ENCODE results near the gene APBA1.
"Not testable (repeated sequence)": the region's sequence is repeated elsewhere in the genome, so short reads cannot be mapped to it uniquely, and the experiment has no call there.

The APBA1 gene

DNA sequence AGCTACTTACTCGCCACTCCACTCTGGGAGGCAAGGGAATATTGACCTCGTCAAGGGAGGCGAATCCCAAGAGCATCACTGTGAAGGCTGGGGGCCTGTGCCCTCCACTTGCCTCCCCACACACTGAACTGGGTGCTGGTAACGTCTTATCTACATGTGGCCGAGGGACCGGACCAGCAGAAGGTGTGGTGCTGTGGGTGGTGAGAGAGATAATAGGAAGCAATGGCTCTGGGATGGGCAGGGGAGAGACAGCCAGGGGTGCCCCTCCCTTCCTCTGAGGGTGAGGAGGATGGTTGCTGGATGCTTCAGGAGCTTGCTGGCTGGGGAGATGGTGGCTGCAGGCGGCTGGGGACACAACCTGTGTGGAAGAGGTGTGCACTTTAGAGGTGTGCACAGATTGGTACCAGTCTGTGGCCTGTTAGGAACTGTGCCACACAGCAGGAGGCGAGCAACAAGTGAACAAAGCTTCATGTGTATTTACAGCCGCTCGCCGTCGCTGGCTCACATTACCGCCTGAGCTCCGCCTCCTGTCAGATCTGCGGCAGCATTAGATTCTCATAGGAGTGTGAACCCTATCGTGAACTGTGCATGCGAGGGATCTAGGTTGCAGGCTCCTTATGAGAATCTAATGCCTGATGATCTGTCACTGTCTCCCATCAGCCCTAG is 246.9 kb downstream of the APBA1 start:
- no peak overlapping the region for H3K9ac ChIP-seq (ENCODE audit: low read depth, low read length)
- H3K27me3 ChIP-seq (ENCODE audit: insufficient read depth, low read length): no peaks in the 10 kb centered on the region
- no peaks in the 10 kb centered on the region for H3K36me3 ChIP-seq (ENCODE audit: insufficient read depth, low read length)
- no peak overlapping the region for H3K4me3 ChIP-seq (ENCODE audit: low read length)
- H3K27ac ChIP-seq (ENCODE audit: low read depth, low read length): no peak overlapping the region
- H3K4me1 ChIP-seq (ENCODE audit: insufficient read depth, low read length): no peaks in the 10 kb centered on the region
- 93% methylated on average over 17 of the region's 17 CpGs for WGBS
- no peaks in the 10 kb centered on the region for H3K9me3 ChIP-seq (ENCODE audit: insufficient read depth, low read depth, low read length)

DNA sequence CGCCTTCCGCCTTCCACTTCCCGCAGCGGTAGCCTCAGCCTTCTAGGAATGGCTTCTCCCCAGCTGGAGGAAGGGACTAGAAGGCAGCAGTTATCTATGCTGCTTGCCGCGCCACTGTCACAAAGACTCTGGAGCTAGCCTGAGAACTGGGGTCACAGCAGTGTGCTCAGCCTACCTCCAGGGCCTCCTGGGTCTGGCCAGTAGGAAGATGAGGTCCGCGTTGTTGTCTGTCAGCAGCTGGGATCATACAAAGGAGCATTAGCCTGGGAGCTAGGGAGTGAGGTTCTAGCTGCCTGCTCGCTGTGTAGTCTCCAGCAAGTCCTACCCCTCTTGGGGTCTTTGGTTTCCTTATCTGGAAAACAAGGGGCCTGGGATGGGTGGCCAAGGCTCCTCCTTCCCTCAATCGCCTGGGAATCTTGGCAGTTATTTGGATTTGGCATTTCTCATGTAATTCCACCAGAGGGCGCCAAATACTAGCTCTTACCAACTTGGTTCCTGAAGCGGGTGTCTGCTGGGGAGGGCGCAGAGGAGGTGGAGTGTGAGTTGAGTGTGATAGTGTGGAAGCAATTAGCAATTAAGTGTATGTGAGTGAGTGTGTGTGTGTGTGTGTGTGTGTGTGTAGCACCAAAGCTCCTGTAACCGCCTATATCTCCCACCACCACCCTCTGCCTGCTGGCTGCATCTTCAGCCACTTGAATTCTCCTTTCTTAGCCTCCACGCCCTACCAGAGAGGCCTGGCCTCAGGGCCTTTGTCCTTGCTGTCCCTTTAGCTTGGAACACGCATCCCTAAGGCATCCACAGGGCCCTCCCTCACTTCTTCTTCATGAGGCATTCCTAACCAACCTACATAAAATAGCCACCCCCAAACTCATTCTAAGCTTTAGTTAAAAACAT is 250.0 kb downstream of the APBA1 start:
- 63% methylated on average over 16 of the region's 16 CpGs for WGBS
- H3K9ac ChIP-seq (ENCODE audit: low read depth, low read length): no peak overlapping the region

DNA sequence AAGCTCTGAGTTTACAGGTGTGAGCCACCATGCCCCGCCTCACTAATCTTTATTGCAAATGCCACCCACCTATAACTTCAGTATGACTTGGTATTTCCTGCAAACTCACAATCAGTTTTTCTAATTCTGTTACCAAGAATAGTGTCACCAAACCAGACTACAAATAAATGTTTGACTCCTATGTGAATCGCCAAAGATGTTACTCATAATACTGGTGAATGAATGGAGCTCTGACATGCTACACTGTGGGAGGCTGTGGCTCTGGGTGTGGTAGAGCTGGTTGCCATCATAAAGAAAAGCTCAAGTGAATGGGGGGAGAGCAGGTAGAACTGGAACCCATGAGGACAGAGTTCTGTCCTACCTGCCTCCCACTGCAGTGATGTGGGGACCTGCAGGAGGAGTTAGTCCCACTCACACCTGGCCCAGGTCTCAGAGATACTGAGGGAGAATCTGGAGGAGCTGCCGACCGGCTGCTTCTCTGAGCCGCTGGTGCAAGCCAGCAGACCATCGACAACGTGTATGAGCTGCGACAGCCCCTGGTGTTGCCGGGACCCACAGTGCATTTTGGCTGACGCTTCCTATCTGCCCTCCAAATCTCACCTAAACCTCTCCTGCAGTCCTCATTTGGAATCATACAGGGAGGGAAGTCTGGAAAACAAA is 251.4 kb downstream of the APBA1 start:
- Histone ChIP-seq H3K36me3 (ENCODE audit: insufficient read depth, low read length) (no peaks in the 10 kb centered on the region), H3K4me1 (ENCODE audit: insufficient read depth, low read length) (no peaks in the 10 kb centered on the region), H3K4me3 (ENCODE audit: low read length) (no peak overlapping the region), H3K27ac (ENCODE audit: low read depth, low read length) (no peak overlapping the region), H3K9me3 (ENCODE audit: insufficient read depth, low read depth, low read length) (no peaks in the 10 kb centered on the region; the same call in 1 of the 2 replicates), H3K9ac (ENCODE audit: low read depth, low read length) (no peak overlapping the region), H3K27me3 (ENCODE audit: insufficient read depth, low read length) (no peaks in the 10 kb centered on the region)
- WGBS: 93% methylated on average over 10 of the region's 10 CpGs

More for the DNA sequence above, 250.0 kb downstream of the APBA1 start:
- no peaks in the 10 kb centered on the region for H3K36me3 ChIP-seq (ENCODE audit: insufficient read depth, low read length)
- H3K4me3 ChIP-seq (ENCODE audit: low read length): no peak overlapping the region
- no peaks in the 10 kb centered on the region; the same call in 1 of the 2 replicates for H3K9me3 ChIP-seq (ENCODE audit: insufficient read depth, low read depth, low read length)
- H3K27me3 ChIP-seq (ENCODE audit: insufficient read depth, low read length): no peaks in the 10 kb centered on the region
- no peak overlapping the region for H3K27ac ChIP-seq (ENCODE audit: low read depth, low read length)
- no peaks in the 10 kb centered on the region for H3K4me1 ChIP-seq (ENCODE audit: insufficient read depth, low read length)

DNA sequence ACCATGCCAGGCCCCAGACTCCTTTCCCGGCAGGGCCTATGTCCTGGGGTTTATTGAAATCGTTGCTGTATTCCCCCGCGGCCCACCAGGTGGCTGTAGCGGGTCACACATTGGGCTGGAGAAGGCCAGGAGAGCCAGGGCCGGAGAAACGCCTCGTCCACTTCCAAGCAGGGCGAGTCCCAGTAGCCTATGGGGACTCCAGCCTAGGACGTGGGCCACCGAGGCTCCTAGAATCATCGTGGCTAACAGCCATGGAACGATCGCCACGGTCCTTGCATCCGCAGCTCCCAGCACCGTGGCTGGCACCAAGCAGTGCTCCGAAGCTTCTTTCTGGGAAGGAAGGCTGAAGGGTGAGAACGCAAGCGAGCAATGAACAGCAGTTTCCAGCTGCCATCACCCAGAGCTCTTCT is 259.4 kb downstream of the APBA1 start:
- no peak overlapping the region for H3K9ac ChIP-seq (ENCODE audit: low read depth, low read length)
- no peak overlapping the region for H3K27ac ChIP-seq (ENCODE audit: low read depth, low read length)
- H3K27me3 ChIP-seq (ENCODE audit: insufficient read depth, low read length): no peaks in the 10 kb centered on the region
- H3K4me3 ChIP-seq (ENCODE audit: low read length): no peak overlapping the region
- peaks cover 11% of the 10 kb centered on the region; the same call in 1 of the 2 replicates for H3K4me1 ChIP-seq (ENCODE audit: insufficient read depth, low read length)
- 38% methylated on average over 20 of the region's 20 CpGs for WGBS
- H3K36me3 ChIP-seq (ENCODE audit: insufficient read depth, low read length): no peaks in the 10 kb centered on the region
- H3K9me3 ChIP-seq (ENCODE audit: insufficient read depth, low read depth, low read length): no peaks in the 10 kb centered on the region

DNA sequence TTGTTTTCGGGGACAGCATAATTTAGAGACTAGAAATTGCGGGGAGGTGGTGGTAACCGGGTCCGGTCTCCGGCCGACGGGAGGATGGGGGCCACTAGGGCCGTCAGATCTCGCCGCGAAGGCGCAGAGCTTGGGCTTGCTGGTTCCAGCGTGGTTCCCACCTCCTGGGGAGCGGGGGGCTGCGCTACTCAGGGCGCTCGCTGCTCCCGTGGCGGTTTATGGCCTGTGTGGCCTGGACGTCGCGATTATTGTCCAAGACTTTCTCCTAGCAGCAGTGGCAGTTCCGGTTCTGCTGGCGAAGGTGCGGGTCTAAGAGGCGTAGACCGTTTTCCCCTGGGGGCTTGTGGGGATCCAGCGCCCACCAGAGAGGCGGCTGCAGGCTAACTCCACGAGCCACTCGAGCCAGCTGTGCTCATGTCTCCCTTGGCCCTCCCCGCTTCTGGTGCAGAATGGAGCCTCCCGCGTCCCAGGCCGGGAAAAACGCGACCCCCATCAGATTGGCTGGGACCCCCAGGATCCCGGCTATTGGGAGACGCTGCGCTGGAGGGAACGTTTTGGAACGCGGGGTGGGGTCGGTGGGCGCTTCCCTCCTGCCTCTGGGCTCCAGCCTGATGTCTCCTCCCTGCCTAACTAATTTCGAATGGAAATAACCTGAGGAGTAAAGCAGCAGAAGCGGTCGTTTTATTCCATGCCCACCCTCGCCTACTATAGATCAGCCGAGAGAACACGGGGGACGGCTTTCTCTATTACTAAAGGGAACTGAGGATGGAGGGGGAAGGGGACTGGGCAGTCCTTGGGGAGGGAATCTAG is 260.0 kb downstream of the APBA1 start:
- Histone ChIP-seq H3K4me3 (ENCODE audit: low read length) (no peak overlapping the region), H3K36me3 (ENCODE audit: insufficient read depth, low read length) (no peaks in the 10 kb centered on the region), H3K27me3 (ENCODE audit: insufficient read depth, low read length) (no peaks in the 10 kb centered on the region), H3K9ac (ENCODE audit: low read depth, low read length) (no peak overlapping the region), H3K27ac (ENCODE audit: low read depth, low read length) (no peak overlapping the region), H3K4me1 (ENCODE audit: insufficient read depth, low read length) (peaks cover 11% of the 10 kb centered on the region; the same call in 1 of the 2 replicates), H3K9me3 (ENCODE audit: insufficient read depth, low read depth, low read length) (no peaks in the 10 kb centered on the region)
- WGBS: 83% methylated on average over 52 of the region's 52 CpGs

DNA sequence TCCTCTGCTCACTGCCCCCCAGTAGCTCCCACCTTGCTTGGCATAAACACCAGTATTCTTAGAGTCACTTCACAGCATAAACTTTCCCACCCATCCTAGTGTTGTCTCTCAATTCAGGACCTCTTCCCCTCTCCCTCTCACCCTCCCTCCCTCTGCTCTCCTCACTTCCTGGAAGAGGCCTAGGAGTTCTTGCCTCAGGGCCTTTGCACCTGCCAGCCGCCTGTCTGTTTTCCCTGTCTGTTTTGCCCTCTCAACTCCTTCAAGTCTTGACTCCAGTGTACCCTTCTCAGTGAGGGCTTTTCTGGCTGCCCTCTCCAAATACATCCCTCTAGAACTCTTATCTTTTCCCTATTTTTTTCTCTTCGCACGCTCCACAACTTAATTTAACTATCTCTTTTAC is 260.9 kb downstream of the APBA1 start:
- peaks cover 11% of the 10 kb centered on the region; the same call in 1 of the 2 replicates for H3K4me1 ChIP-seq (ENCODE audit: insufficient read depth, low read length)
- WGBS: 96% methylated on average over 3 of the region's 3 CpGs
- no peak overlapping the region for H3K9ac ChIP-seq (ENCODE audit: low read depth, low read length)
- no peak overlapping the region for H3K4me3 ChIP-seq (ENCODE audit: low read length)
- no peaks in the 10 kb centered on the region for H3K36me3 ChIP-seq (ENCODE audit: insufficient read depth, low read length)
- H3K27ac ChIP-seq (ENCODE audit: low read depth, low read length): no peak overlapping the region
- H3K27me3 ChIP-seq (ENCODE audit: insufficient read depth, low read length): no peaks in the 10 kb centered on the region
- H3K9me3 ChIP-seq (ENCODE audit: insufficient read depth, low read depth, low read length): no peaks in the 10 kb centered on the region

DNA sequence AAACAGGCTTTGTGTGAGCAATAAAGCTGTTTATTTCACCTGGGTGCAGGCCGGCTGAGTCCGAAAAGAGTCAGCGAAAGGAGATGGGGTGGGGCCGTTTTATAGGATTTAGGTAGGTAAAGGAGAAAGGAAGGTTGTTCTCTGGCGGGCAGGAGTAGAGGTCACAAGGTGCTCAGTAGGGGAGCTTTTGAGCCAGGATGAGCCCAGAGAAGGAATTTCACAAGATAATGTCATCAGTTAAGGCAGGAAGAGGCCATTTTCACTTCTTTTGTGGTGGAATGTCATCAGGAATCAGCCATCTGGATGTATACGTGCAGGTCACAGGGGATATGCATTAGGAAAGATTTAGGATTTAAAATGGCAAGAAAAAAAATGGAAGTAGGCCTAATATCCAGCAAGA is 262.2 kb downstream of the APBA1 start:
- Histone ChIP-seq H3K9ac (ENCODE audit: low read depth, low read length) (0 out of 2 replicates have a peak overlapping the region, but pooled peaks have one; percentile 15), H3K27ac (ENCODE audit: low read depth, low read length) (peak overlapping the region; percentile 69), H3K4me1 (ENCODE audit: insufficient read depth, low read length) (peaks cover 11% of the 10 kb centered on the region; the same call in 1 of the 2 replicates)
- not testable (repeated sequence) for H3K9me3 ChIP-seq (ENCODE audit: insufficient read depth, low read depth, low read length); H3K4me3 ChIP-seq (ENCODE audit: low read length); H3K36me3 ChIP-seq (ENCODE audit: insufficient read depth, low read length); H3K27me3 ChIP-seq (ENCODE audit: insufficient read depth, low read length)
- WGBS: 28% methylated on average over 6 of the region's 6 CpGs

DNA sequence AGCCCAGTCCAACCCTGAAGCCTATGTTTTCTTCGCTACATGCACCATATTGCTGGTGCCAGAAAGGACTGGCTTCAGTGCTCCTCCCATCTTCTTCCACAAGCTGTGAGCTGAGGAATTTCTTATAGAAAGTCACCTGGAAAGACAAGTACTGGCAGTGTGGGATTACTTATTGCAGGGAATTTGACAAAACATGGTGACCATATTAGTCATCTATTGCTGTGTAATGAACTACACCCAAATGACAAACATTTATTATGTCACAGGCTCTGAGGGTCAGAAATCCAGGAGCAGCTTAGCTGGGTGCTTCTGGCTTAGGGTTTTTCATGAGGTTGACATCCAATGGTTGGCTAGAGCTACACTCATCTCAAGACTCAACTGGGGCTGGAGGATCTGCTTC is 271.7 kb downstream of the APBA1 start:
- Histone ChIP-seq H3K4me1 (ENCODE audit: insufficient read depth, low read length) (no peaks in the 10 kb centered on the region), H3K27ac (ENCODE audit: low read depth, low read length) (no peak overlapping the region), H3K36me3 (ENCODE audit: insufficient read depth, low read length) (no peaks in the 10 kb centered on the region), H3K9me3 (ENCODE audit: insufficient read depth, low read depth, low read length) (no peaks in the 10 kb centered on the region), H3K27me3 (ENCODE audit: insufficient read depth, low read length) (no peaks in the 10 kb centered on the region), H3K9ac (ENCODE audit: low read depth, low read length) (no peak overlapping the region), H3K4me3 (ENCODE audit: low read length) (no peak overlapping the region)
- whole genome bisulfite sequencing: 100% methylated on average over 1 of the region's 1 CpG

DNA sequence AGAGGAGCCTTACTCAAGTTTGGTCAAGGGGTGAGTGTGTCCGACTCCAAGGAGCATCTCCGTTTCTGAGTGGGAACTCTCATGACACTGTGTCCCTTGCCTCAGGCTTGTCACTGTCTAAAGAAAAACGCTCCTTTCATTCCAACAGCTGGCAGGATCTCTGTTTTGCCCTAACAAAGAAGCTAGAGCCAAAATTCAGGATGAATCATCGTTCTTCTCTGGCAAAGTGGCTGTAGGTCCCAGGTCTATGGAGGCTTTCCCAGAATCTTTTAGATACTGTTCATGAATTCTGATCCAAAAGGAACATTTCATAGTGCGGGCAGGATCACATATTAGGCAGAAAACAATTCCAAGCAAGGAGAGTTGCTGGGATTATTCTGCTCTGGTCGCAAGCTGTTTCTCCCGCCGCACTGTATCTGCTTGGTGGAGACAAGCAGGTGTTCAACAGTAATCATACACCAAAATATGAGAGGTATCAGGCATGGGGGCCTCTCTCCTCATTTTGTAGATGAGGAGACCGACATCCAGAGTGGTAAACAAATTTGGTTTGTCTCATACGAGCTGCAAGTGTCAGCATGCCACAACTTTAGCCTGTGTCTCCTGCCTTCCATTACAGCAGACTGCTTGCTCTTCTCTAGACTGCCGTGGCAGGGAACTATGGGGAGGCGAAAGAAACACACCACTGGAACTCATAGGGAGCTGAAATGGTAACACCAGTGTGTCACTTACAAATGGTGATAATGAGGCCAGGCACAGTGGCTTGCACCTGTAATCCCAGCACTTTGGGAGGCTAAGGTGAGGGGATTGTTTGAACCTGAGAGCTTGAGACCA is 274.6 kb downstream of the APBA1 start:
- H3K36me3 ChIP-seq (ENCODE audit: insufficient read depth, low read length): no peaks in the 10 kb centered on the region
- no peak overlapping the region for H3K4me3 ChIP-seq (ENCODE audit: low read length)
- H3K9ac ChIP-seq (ENCODE audit: low read depth, low read length): no peak overlapping the region
- H3K27ac ChIP-seq (ENCODE audit: low read depth, low read length): no peak overlapping the region
- H3K9me3 ChIP-seq (ENCODE audit: insufficient read depth, low read depth, low read length): no peaks in the 10 kb centered on the region
- H3K4me1 ChIP-seq (ENCODE audit: insufficient read depth, low read length): no peaks in the 10 kb centered on the region; the same call in 1 of the 2 replicates
- H3K27me3 ChIP-seq (ENCODE audit: insufficient read depth, low read length): no peaks in the 10 kb centered on the region
- 86% methylated on average over 12 of the region's 12 CpGs for WGBS

DNA sequence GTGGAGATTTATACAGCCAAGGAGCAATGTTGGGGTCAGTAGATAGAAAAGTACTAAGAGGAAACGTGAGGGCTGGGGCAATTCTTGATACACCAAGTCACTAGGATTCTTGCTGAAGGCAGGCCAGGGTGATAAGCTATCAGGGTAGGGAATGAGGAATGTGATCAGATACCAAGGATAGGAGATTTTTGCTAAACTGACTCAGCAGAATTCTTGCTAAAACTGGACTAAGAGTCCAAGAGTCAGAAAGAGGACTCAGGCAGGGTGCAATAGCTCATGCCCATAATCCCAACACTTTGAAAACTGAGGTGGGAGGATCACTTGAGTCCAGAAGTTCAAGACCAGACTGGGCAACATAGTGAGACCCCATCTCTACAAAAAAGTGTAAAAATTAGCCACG is 275.4 kb downstream of the APBA1 start:
- Histone ChIP-seq H3K36me3 (ENCODE audit: insufficient read depth, low read length) (peaks cover 5% of the 10 kb centered on the region; the same call in 1 of the 2 replicates), H3K9me3 (ENCODE audit: insufficient read depth, low read depth, low read length) (no peaks in the 10 kb centered on the region), H3K4me1 (ENCODE audit: insufficient read depth, low read length) (no peaks in the 10 kb centered on the region; the same call in 1 of the 2 replicates), H3K27ac (ENCODE audit: low read depth, low read length) (no peak overlapping the region), H3K9ac (ENCODE audit: low read depth, low read length) (no peak overlapping the region), H3K4me3 (ENCODE audit: low read length) (no peak overlapping the region), H3K27me3 (ENCODE audit: insufficient read depth, low read length) (no peaks in the 10 kb centered on the region)
- WGBS: 94% methylated on average over 2 of the region's 2 CpGs

Data from HUES64 (cell line).